ENCODE results near the gene ELOVL5. TPM values are rescaled to one million over a fixed set of nuclear protein-coding genes. Genes with fewer than 3 reads are reported as not detected.
A peak's percentile ranks its signal among the peaks of the same experiment; 100 is the strongest.

ELOVL5 gene
- polyA plus RNA-seq, 3 donors: 44.7 to 97.1 (median 69.5) TPM

DNA sequence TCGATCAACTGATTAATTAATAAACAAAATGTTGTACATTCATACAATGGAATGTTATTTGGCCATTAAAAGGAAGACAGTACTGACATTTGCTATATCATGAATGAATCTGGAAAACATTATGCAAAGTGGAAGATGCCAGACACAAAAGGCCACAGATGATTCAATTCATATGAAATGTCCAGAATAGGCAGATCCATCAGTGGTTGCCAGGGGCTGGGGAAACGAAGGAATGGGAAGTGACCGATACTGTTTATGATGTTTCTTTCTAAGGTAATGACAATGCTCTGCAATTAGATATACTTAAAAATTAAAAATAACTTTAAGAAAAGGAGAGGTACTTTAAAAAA lies 37.2 kb downstream of the ELOVL5 start:
- H3K4me1 Mint-ChIP-seq: peaks cover 65% of the 10 kb centered on the region
- TF ChIP-seq, protein P1, sequence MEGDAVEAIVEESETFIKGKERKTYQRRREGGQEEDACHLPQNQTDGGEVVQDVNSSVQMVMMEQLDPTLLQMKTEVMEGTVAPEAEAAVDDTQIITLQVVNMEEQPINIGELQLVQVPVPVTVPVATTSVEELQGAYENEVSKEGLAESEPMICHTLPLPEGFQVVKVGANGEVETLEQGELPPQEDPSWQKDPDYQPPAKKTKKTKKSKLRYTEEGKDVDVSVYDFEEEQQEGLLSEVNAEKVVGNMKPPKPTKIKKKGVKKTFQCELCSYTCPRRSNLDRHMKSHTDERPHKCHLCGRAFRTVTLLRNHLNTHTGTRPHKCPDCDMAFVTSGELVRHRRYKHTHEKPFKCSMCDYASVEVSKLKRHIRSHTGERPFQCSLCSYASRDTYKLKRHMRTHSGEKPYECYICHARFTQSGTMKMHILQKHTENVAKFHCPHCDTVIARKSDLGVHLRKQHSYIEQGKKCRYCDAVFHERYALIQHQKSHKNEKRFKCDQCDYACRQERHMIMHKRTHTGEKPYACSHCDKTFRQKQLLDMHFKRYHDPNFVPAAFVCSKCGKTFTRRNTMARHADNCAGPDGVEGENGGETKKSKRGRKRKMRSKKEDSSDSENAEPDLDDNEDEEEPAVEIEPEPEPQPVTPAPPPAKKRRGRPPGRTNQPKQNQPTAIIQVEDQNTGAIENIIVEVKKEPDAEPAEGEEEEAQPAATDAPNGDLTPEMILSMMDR (IDR thresholded peaks at IDR 0.05): no peak
- Histone ChIP-seq H3K9ac (ENCODE audit: insufficient read depth, low read length, poor library complexity, severe bottlenecking) (no peak overlapping the region), H3K4me2 (replicated peaks; ENCODE audit: extremely low read depth, low read length, poor library complexity, severe bottlenecking) (no peak overlapping the region), H3K4me3 (replicated peaks in 1 of 3; ENCODE audit: low read depth in 2 of 3, low read length in 3 of 3) (no peak overlapping the region), H3K4me1 (ENCODE audit: control insufficient read depth in 1 of 2, insufficient read depth in 2 of 2, low read length in 2 of 2) (peaks cover 13 to 41% of the 10 kb centered on the region in 2 donors), H4K20me1 (ENCODE audit: insufficient read depth, low read length) (peaks cover 100% of the 10 kb centered on the region), H3K36me3 (replicated peaks in 1 of 2; ENCODE audit: control insufficient read depth in 1 of 2, insufficient read depth in 2 of 2, low read length in 2 of 2) (no peaks in the 10 kb centered on the region), H3K27me3 (ENCODE audit: control insufficient read depth in 2 of 2, insufficient read depth in 2 of 2, low read length in 2 of 2) (no peaks in the 10 kb centered on the region), H3K9me3 (replicated peaks in 1 of 2; ENCODE audit: control insufficient read depth in 1 of 2, insufficient read depth in 1 of 2, low read length in 2 of 2) (no peaks in the 10 kb centered on the region), H3K27ac (ENCODE audit: low read depth in 1 of 2, low read length in 2 of 2) (no peak overlapping the region), H2AFZ (ENCODE audit: insufficient read depth, low read depth, low read length, poor library complexity, severe bottlenecking) (no peak overlapping the region), H3K79me2 (ENCODE audit: insufficient read depth, low read length) (peaks cover 100% of the 10 kb centered on the region)
- WGBS (ENCODE audit: insufficient coverage): no CpG with 5 or more reads among the region's 3 CpGs
- no peak overlapping the region for H3K4me3 Mint-ChIP-seq
- no peak for DNase-seq
- H3K27me3 Mint-ChIP-seq (ENCODE audit: low read depth in 3 of 3): no peaks in the 10 kb centered on the region
- intact Hi-C loops (cut with micrococcal nuclease): no loop called here
- no peaks in the 10 kb centered on the region for H3K9me3 Mint-ChIP-seq
- H3K27ac Mint-ChIP-seq: no peak overlapping the region
- no peaks in the 10 kb centered on the region for H3K36me3 Mint-ChIP-seq

DNA sequence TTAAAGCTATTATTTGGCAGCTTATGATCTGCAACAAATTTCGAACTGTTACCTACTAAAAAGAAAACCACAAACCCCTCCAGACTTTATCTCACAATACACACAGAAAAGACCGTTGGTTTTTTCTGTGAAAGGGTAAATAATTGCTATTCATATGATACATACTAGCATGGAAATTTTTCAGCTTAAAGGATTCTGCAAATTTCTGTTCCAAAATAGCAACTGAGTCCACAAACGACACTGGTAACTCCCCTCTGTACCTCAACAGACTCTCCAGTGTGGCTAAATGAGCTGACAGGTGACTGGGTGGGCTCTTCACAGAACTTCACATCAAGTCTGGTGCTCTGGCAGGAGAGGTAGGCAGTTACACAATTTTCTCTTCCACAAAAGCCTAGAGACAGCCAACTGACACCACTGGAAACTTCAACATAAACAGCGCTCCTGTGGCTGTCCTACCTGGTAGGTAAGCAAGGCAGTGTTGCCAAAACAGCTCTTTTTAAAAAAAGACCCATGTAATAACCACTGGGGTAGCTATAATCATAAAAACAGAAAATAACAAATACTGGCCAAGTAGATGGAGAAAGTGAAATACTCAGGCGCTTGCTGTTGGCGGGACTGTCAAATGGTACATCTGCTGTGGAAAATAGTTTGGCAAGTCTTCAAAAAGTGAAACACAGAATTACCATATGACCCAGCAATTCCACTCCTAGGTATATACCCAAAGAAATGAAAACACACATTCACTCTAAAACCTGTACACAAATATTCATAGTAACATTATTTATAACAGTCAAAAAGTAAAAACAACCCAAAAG lies 37.8 kb downstream of the ELOVL5 start:
- WGBS (ENCODE audit: insufficient coverage): 0% methylated on average over 1 of the region's 6 CpGs
- Histone ChIP-seq H3K9ac (ENCODE audit: insufficient read depth, low read length, poor library complexity, severe bottlenecking) (no peak overlapping the region), H3K36me3 (replicated peaks in 1 of 2; ENCODE audit: control insufficient read depth in 1 of 2, insufficient read depth in 2 of 2, low read length in 2 of 2) (no peaks in the 10 kb centered on the region), H3K4me2 (replicated peaks; ENCODE audit: extremely low read depth, low read length, poor library complexity, severe bottlenecking) (no peak overlapping the region), H3K4me1 (ENCODE audit: control insufficient read depth in 1 of 2, insufficient read depth in 2 of 2, low read length in 2 of 2) (peaks cover 13 to 41% of the 10 kb centered on the region in 2 donors), H3K9me3 (replicated peaks in 1 of 2; ENCODE audit: control insufficient read depth in 1 of 2, insufficient read depth in 1 of 2, low read length in 2 of 2) (no peaks in the 10 kb centered on the region), H3K79me2 (ENCODE audit: insufficient read depth, low read length) (peaks cover 97% of the 10 kb centered on the region), H4K20me1 (ENCODE audit: insufficient read depth, low read length) (peaks cover 96% of the 10 kb centered on the region), H2AFZ (ENCODE audit: insufficient read depth, low read depth, low read length, poor library complexity, severe bottlenecking) (no peak overlapping the region), H3K27ac (ENCODE audit: low read depth in 1 of 2, low read length in 2 of 2) (peak overlapping the region in 1 of 2 donors; percentile 17), H3K4me3 (replicated peaks in 1 of 3; ENCODE audit: low read depth in 2 of 3, low read length in 3 of 3) (no peak overlapping the region), H3K27me3 (ENCODE audit: control insufficient read depth in 2 of 2, insufficient read depth in 2 of 2, low read length in 2 of 2) (no peaks in the 10 kb centered on the region)
- peak overlapping the region in 6 of 7 donors; percentile 20 to 70 (median 32) for H3K27ac Mint-ChIP-seq
- intact Hi-C loops (cut with micrococcal nuclease): no loop called here
- H3K4me3 Mint-ChIP-seq: no peak overlapping the region
- no peak for DNase-seq
- no peaks in the 10 kb centered on the region for H3K36me3 Mint-ChIP-seq
- H3K27me3 Mint-ChIP-seq (ENCODE audit: low read depth in 3 of 3): no peaks in the 10 kb centered on the region
- H3K4me1 Mint-ChIP-seq: peaks cover 62% of the 10 kb centered on the region
- no peaks in the 10 kb centered on the region for H3K9me3 Mint-ChIP-seq
- TF ChIP-seq, protein P1 (IDR thresholded peaks at IDR 0.05): no peak

All from CD14-positive monocyte (primary cell).